Thyroid gland (tissue), 4 donors: ENCODE measurements around the gene SAMD14.

ENCODE experiments used
- CTCF ChIP-seq, 6 experiments: fragments of 200-600 bp in 3 of 6; fragments of 450-650 bp in 3 of 6; sonication (generic) in 3 of 6; IDR thresholded peaks; one replicate each; pipeline ENCODE4 v1.5.1; 2016 to 2019; ENCODE audit warnings: antibody characterized with exemption in 6 of 6, mild to moderate bottlenecking in 2 of 6, inconsistent platforms in 1 of 6, moderate library complexity in 1 of 6
- POLR2A ChIP-seq, 2 donors: fragments of 450-650 bp; IDR thresholded peaks; one replicate each; pipeline ENCODE4 v1.6.1; 2017; ENCODE audit warnings: antibody characterized with exemption in 2 of 2, mild to moderate bottlenecking in 2 of 2, moderate library complexity in 1 of 2

GRCh38 chr17:50090071-50090470 is 39.9 kb downstream of the SAMD14 start:
- TF ChIP-seq CTCF (IDR thresholded peaks at IDR 0.05) (no peak), POLR2A (IDR thresholded peaks at IDR 0.05) (no peak)
